ENCODE data around the gene SLC2A11.

Gene SLC2A11

DNA sequence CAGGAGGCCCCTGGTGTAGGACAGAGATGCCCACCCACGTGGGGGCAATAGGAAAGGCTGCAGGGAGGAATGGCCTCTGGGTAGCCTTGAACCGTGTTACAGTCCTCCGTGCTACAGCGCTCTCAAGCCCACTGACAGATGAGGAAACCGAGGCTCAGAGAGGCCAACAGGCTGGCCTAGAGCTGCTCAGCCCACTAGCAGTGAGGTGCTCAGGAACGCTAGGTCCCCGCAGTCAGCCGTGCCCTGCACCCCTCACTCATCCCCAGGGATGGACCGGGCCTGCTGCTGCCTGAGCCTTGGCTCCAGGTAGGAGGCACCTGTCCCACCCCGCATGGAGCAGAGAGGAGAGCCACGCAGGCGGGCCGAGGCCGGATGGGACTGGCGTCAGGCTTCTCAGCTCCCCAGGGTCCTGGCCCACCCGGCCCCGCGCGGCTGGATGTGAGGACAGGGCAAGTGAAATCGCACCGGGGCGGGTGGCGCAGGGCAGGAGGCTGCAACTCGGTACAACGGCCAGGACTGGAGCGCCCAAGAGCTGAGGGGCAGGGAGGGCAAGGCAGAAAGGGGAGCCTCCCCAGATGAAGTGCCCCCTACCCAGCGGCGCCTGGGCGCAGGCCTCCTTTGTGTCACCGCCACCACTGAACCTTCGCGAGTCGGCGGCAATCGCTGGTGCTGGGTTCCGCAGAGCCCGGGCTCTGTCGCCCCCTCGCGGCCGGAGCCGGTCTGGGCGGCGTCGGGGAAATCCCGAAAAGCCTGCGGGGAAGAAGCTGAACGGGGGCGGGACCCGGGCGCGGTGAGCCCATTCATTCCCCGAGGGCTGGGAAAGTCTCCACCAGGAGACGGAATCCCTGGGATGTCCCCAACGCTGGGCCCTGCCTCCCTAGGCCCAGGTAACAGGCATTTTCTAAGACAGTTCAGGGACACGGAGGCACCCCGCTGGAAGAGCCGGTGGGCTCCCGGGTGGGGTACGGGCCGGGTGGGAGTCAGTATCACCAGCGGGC, 8.4 kb upstream of the SLC2A11 start:
- H3K27ac ChIP-seq (ENCODE audit: low read length, poor library complexity, severe bottlenecking) = no peak overlapping the region
- DNase-seq = peak; percentile 83
- no peak overlapping the region for H3K23ac ChIP-seq (ENCODE audit: low read length in 2 of 2)
- H2BK12ac ChIP-seq (ENCODE audit: low read length in 2 of 2) = peak overlapping the region in 1 of 2 experiments; percentile 95
- 27% methylated on average over 57 of the region's 62 CpGs for WGBS
- no peaks in the 10 kb centered on the region for H3K9me3 ChIP-seq (ENCODE audit: control insufficient read depth, low read length)
- H3K18ac ChIP-seq (ENCODE audit: low read depth in 1 of 2, low read length in 2 of 2) = peak overlapping the region; percentile 6 to 80
- H3K9ac ChIP-seq (ENCODE audit: low read length) = peak overlapping the region; percentile 26
- H4K91ac ChIP-seq (ENCODE audit: low read length) = peak overlapping the region; percentile 22
- H2BK15ac ChIP-seq (ENCODE audit: low read depth, poor library complexity, severe bottlenecking) = peak overlapping the region; percentile 39
- H3K36me3 ChIP-seq (ENCODE audit: control insufficient read depth in 1 of 2, insufficient read depth in 2 of 2, low read depth in 1 of 2, low read length in 2 of 2) = no peaks in the 10 kb centered on the region
- peak overlapping the region; percentile 76 to 86 for H3K4ac ChIP-seq (ENCODE audit: low read depth in 1 of 2, low read length in 2 of 2)
- H4K8ac ChIP-seq (ENCODE audit: low read length) = peak overlapping the region; percentile 91
- peak overlapping the region; percentile 72 for H2AFZ ChIP-seq (ENCODE audit: low read depth, low read length)
- peaks cover 0 to 16% of the 10 kb centered on the region in 2 experiments for H3K27me3 ChIP-seq (ENCODE audit: control insufficient read depth in 1 of 2, insufficient read depth in 1 of 2, low read length in 2 of 2)
- no peak overlapping the region for H2BK5ac ChIP-seq (ENCODE audit: low read depth, low read length, poor library complexity, severe bottlenecking)
- peak overlapping the region in 1 of 2 experiments; percentile 47 for H3K4me3 ChIP-seq (ENCODE audit: insufficient read depth in 1 of 2, low read depth in 1 of 2, low read length in 2 of 2)
- H3K4me2 ChIP-seq (ENCODE audit: low read length, poor library complexity, severe bottlenecking) = peak overlapping the region; percentile 36
- peaks cover 50% of the 10 kb centered on the region for H3K4me1 ChIP-seq (ENCODE audit: control insufficient read depth, insufficient read depth, low read depth, low read length)
- H2AK5ac ChIP-seq (ENCODE audit: low read length, severe bottlenecking) = peak overlapping the region; percentile 5
- H3K14ac ChIP-seq (ENCODE audit: low read length in 2 of 2) = peak overlapping the region in 1 of 2 experiments; percentile 79
- H2BK120ac ChIP-seq (ENCODE audit: low read depth, low read length) = no peak overlapping the region
- H3K79me1 ChIP-seq (replicated peaks; ENCODE audit: low read length, poor library complexity, severe bottlenecking) = no peaks in the 10 kb centered on the region

- WGBS = 94% methylated on average over 15 of the region's 16 CpGs
Observed at GRCh38 chr22:23850136-23850611, 7.5 kb upstream of the SLC2A11 start.

DNA sequence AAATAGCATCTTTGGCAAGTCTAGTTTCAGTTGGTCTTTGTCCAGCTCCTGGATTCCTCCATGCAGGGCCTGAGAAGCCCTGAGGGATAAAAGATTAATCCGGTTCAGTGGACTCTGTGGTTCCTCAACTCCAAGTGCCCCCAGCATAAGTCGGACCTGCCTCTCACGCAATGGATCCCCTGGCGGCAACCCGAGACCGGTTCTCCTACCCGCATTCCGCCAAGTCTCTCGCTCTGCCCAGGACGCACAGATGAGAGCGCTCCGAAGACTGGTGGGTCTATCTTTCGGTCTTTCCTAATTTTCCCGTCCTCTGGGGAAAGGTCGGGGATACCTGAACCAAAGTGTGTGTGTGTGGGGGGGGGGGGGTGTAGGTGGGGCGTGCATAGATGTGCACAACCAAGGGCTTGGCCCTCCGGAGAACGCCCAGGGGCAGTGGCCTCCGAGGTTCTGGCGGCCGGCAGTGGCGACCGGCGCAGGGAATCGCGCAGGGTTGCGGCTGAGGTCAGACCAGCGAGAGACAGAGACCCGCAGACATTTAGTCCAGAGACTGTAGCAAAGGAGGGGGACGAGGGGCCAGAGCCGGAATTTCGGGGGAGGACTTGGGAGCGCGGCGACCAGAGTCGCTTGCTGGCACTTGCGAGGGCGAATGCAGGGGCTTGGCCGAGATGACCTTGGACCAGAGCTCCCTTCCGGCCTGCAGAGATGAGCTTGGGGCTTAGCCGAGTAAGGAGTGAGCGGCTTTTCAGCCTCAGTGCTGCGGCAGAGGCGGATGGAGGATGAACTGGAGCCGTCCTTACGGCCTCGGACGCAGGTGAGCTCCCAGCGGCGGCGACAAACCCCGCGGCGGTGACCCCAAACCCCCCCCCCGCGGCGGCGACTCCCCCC, 712 bp upstream of the SLC2A11 start:
- Histone ChIP-seq H2BK120ac (ENCODE audit: low read depth, low read length) (peak overlapping the region; percentile 78), H3K14ac (ENCODE audit: low read length in 2 of 2) (peak overlapping the region in 1 of 2 experiments; percentile 73), H3K4me1 (ENCODE audit: control insufficient read depth, insufficient read depth, low read depth, low read length) (peaks cover 8% of the 10 kb centered on the region), H2AFZ (ENCODE audit: low read depth, low read length) (peak overlapping the region; percentile 76), H3K36me3 (ENCODE audit: control insufficient read depth in 1 of 2, insufficient read depth in 2 of 2, low read depth in 1 of 2, low read length in 2 of 2) (peaks cover 0 to 5% of the 10 kb centered on the region in 2 experiments), H3K27me3 (ENCODE audit: control insufficient read depth in 1 of 2, insufficient read depth in 1 of 2, low read length in 2 of 2) (no peaks in the 10 kb centered on the region), H3K4ac (ENCODE audit: low read depth in 1 of 2, low read length in 2 of 2) (peak overlapping the region; percentile 3 to 25), H4K8ac (ENCODE audit: low read length) (peak overlapping the region; percentile 16), H3K23ac (ENCODE audit: low read length in 2 of 2) (no peak overlapping the region), H3K4me3 (ENCODE audit: insufficient read depth in 1 of 2, low read depth in 1 of 2, low read length in 2 of 2) (peak overlapping the region; percentile 57 to 96), H3K4me2 (ENCODE audit: low read length, poor library complexity, severe bottlenecking) (peak overlapping the region; percentile 87), H3K18ac (ENCODE audit: low read depth in 1 of 2, low read length in 2 of 2) (peak overlapping the region; percentile 1 to 86), H2AK5ac (ENCODE audit: low read length, severe bottlenecking) (no peak overlapping the region), H3K9me3 (ENCODE audit: control insufficient read depth, low read length) (no peaks in the 10 kb centered on the region), H2BK15ac (ENCODE audit: low read depth, poor library complexity, severe bottlenecking) (no peak overlapping the region), H2BK12ac (ENCODE audit: low read length in 2 of 2) (peak overlapping the region in 1 of 2 experiments; percentile 31), H4K91ac (ENCODE audit: low read length) (peak overlapping the region; percentile 87), H3K9ac (ENCODE audit: low read length) (peak overlapping the region; percentile 88), H3K79me1 (replicated peaks; ENCODE audit: low read length, poor library complexity, severe bottlenecking) (peaks cover 8% of the 10 kb centered on the region), H3K27ac (ENCODE audit: low read length, poor library complexity, severe bottlenecking) (peak overlapping the region; percentile 70), H2BK5ac (ENCODE audit: low read depth, low read length, poor library complexity, severe bottlenecking) (peak overlapping the region; percentile 71)
- 4% methylated on average over 49 of the region's 58 CpGs for WGBS
- DNase-seq = peak; percentile 88

More at GRCh38 chr22:23850136-23850611, 7.5 kb upstream of the SLC2A11 start:
- Histone ChIP-seq H3K4me1 (ENCODE audit: control insufficient read depth, insufficient read depth, low read depth, low read length) (peaks cover 41% of the 10 kb centered on the region), H3K18ac (ENCODE audit: low read depth in 1 of 2, low read length in 2 of 2) (no peak overlapping the region), H2BK15ac (ENCODE audit: low read depth, poor library complexity, severe bottlenecking) (no peak overlapping the region), H3K4me3 (ENCODE audit: insufficient read depth in 1 of 2, low read depth in 1 of 2, low read length in 2 of 2) (no peak overlapping the region), H3K23ac (ENCODE audit: low read length in 2 of 2) (no peak overlapping the region), H3K9me3 (ENCODE audit: control insufficient read depth, low read length) (no peaks in the 10 kb centered on the region), H4K8ac (ENCODE audit: low read length) (no peak overlapping the region), H2BK120ac (ENCODE audit: low read depth, low read length) (no peak overlapping the region), H3K4ac (ENCODE audit: low read depth in 1 of 2, low read length in 2 of 2) (no peak overlapping the region), H3K4me2 (ENCODE audit: low read length, poor library complexity, severe bottlenecking) (no peak overlapping the region), H3K79me1 (replicated peaks; ENCODE audit: low read length, poor library complexity, severe bottlenecking) (no peaks in the 10 kb centered on the region), H2BK12ac (ENCODE audit: low read length in 2 of 2) (no peak overlapping the region), H3K9ac (ENCODE audit: low read length) (no peak overlapping the region), H3K36me3 (ENCODE audit: control insufficient read depth in 1 of 2, insufficient read depth in 2 of 2, low read depth in 1 of 2, low read length in 2 of 2) (no peaks in the 10 kb centered on the region), H2AFZ (ENCODE audit: low read depth, low read length) (no peak overlapping the region), H3K27me3 (ENCODE audit: control insufficient read depth in 1 of 2, insufficient read depth in 1 of 2, low read length in 2 of 2) (peaks cover 0 to 16% of the 10 kb centered on the region in 2 experiments), H2AK5ac (ENCODE audit: low read length, severe bottlenecking) (no peak overlapping the region), H3K14ac (ENCODE audit: low read length in 2 of 2) (no peak overlapping the region), H2BK5ac (ENCODE audit: low read depth, low read length, poor library complexity, severe bottlenecking) (no peak overlapping the region), H3K27ac (ENCODE audit: low read length, poor library complexity, severe bottlenecking) (no peak overlapping the region), H4K91ac (ENCODE audit: low read length) (no peak overlapping the region)
- no peak for DNase-seq

Measured in mesenchymal stem cell (in vitro differentiated cells and primary cell).